ENCODE results near the gene PRR36.

DNA sequence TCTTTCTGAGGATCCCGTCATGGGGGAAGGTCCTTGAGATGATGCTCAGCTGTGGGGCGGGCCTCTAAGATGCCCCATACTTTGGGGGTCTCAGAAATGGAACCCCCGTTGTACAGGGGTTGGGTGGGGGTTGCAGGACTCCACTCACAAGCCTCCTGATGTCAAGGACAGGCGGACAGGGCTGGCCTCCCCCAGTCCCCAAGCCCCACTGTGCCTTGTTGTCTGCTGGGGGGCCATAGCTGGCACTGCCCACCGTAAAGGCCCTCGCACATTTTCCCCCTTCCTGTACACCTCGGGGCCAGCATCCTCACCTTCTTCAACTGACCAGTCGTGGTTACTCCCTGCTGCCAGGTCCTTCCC, 48.6 kb upstream of the PRR36 start:
- no peak for TF ChIP-seq EZH2 (IDR thresholded peaks at IDR 0.05; ENCODE audit: borderline replicate concordance, insufficient read depth, low read depth, low read length, poor library complexity, severe bottlenecking)
- TF ChIP-seq, protein P1, sequence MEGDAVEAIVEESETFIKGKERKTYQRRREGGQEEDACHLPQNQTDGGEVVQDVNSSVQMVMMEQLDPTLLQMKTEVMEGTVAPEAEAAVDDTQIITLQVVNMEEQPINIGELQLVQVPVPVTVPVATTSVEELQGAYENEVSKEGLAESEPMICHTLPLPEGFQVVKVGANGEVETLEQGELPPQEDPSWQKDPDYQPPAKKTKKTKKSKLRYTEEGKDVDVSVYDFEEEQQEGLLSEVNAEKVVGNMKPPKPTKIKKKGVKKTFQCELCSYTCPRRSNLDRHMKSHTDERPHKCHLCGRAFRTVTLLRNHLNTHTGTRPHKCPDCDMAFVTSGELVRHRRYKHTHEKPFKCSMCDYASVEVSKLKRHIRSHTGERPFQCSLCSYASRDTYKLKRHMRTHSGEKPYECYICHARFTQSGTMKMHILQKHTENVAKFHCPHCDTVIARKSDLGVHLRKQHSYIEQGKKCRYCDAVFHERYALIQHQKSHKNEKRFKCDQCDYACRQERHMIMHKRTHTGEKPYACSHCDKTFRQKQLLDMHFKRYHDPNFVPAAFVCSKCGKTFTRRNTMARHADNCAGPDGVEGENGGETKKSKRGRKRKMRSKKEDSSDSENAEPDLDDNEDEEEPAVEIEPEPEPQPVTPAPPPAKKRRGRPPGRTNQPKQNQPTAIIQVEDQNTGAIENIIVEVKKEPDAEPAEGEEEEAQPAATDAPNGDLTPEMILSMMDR (IDR thresholded peaks at IDR 0.05), result no peak
